Stimulated activated CD4-positive, alpha-beta T cell treated with anti-CD3 and anti-CD28 coated beads, Interleukin-15, amount 100 ng/mL, for 48 hours (primary cell): ENCODE measurements around the gene DRD3.

Experiments used
- DNase-seq, 2 donors: peaks; one replicate each; pipeline ENCODE4 v3.0.0-alpha.2; 2020; ENCODE audit warnings: low read depth in 2 of 2

The DRD3 gene

GRCh38 chr3:114179575-114179974, 723 bp upstream of the DRD3 start:
- DNase-seq = no peak

GRCh38 chr3:114176890-114177289, 2.0 kb downstream of the DRD3 start:
- DNase-seq = no peak

GRCh38 chr3:114176487-114176886, 2.4 kb downstream of the DRD3 start:
- DNase-seq = no peak

DNA sequence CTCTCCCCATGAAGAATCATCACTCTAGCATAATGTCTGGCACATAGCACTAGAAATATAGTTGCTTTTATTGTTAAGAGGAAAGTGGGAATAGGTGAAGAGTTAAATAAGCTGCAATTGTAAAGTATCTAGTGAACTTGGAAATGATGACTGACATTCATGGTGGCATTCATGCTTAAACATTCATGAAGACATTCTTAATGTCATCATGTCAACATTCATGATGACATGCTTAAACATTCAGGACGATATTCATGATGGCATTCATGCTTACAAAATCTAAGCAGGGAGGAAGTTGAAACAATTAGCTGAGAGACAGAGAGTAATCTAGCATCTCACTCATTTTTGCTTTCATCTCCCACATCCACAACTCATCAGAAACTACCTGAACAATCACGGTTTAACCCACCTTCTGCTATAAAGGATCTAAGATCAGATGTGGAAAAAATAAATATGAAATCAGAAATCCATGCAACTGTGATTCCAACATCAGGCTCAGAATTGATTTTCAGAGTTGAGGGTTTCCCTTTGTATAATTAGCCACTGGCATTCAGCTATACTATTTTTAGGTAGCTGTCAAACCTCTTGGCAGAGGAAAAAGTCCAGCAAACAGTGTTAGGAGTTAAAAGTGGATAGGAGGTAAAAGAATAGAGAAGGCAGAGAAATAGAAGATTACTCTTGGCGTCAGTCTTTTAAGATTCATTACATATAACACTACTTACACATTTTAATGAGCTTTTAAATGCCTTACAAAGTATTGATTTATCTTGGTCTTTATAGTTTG, 3.5 kb downstream of the DRD3 start:
- DNase-seq = no peak

DNA sequence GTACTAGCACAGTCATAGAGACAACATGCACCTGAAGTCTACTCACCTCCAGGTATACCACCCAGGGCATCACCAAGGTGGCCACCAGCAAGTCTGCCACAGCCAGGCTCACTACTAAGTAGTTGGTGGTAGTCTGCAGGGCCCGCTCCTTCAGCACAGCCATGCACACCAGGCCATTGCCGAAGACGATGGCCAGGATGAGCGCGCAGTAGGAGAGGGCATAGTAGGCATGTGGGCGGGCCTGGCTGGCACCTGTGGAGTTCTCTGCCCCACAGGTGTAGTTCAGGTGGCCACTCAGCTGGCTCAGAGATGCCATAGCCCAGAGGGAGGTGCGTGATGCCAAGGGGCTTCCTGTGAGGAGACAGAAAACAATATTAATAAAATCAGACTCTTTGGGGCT, 7.2 kb downstream of the DRD3 start:
- no peak for DNase-seq

DNA sequence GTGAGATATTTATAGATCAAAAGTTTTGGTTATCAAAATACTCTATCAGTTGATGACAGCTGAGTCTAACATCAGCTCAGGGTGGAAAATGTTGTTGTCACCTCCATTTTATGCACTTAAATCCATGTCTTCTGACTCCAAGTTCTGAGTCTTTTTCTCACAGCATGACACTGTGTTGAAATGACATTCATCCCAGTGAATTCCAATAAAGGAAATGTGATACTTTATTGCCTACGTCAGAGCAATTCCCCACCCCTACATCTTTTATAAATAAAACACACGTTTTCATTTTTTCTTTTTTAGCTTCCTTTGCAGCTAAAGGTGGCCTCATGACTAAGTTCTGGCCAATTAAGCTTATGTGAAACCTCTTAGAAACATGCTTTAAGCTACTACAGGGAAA, 10.7 kb downstream of the DRD3 start:
- no peak for DNase-seq

- no peak for DNase-seq
Measured at GRCh38 chr3:114157321-114157720, 21.5 kb downstream of the DRD3 start.

- peak in 1 of 2 donors; percentile 12 for DNase-seq
Measured at GRCh38 chr3:114155370-114155821, 23.5 kb downstream of the DRD3 start.

GRCh38 chr3:114154321-114154821, 24.5 kb downstream of the DRD3 start:
- DNase-seq = no peak

GRCh38 chr3:114152519-114153151, 26.2 kb downstream of the DRD3 start:
- DNase-seq = peak; percentile 69 to 81

GRCh38 chr3:114151091-114151490, 27.8 kb downstream of the DRD3 start:
- DNase-seq = no peak

- DNase-seq = no peak
Measured at GRCh38 chr3:114147251-114147650, 31.6 kb downstream of the DRD3 start.

DNA sequence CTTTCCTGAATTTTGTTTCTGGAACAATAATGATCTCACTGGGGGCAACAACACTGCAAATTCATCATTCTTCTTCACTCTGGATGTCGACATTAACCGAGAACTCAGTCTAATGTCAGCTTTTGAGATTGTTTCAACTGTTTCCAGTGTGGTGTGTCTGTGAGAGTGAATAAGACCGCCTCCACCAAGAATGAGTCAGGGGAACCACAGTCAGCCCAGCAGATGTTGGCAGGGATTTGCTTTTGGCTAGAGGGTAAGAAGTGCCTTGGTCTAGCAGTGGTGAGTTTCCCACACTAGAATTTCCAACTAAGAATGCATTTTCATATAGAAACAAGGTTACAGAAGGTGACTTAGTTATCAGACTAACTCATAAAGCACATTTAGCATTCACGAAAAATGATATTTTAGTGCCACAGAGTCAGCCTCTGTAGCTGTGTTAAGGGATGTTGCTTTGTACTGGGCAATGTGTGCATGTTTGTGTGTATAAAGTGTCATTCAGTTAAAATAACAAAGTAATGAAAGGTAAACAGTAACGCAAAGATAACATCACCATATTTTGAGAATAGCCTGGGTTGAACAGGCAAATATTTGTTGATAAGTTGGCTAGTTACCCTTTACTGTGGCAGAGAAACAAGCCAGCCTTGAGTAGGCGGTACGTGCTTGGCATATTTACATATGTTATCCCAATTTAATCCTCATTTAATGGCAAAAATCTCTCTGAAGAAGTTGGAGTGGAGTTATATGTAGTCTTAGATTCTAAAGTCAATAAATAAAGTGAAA, 33.8 kb downstream of the DRD3 start:
- peak; percentile 30 to 38 for DNase-seq

GRCh38 chr3:114143817-114144216, 35.0 kb downstream of the DRD3 start:
- no peak for DNase-seq

DNA sequence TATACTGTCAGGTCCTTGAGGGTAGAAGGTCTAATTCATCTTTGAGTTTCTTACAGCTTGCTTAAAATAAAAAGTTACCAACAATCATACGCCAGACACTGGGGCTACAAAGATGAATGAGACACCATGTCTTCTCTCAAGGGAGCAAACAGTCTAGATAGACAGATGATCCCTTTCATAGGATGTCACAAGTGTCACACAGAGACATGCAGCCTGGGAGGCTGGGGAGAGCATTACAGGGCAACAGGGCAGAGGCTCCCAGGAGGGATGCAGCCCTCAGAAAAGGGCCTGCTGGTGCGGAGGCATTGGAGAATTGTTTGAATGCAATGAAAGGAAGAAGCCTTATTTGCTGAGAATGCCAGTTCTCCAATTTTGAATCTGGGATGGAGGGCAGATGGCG, 39.0 kb downstream of the DRD3 start:
- DNase-seq = no peak

DNA sequence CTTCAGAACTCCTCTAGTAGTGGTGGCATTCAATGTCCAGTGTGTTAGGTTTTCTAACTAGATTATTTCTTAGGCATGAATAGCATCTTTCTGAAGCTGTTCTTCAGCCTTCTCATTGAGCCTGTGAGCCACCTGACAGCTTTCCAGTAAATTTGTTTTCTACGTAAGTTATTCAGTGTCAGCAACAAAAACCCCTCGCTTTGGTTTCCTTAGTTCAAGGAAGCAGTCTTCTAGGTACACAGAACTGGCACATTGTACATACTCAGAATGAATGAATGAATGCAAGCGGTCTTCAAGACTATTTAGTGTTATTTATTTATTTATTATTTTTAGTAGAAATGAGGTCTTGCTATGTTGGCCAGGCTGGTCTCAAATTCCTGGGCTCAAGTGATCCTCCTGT, 44.9 kb downstream of the DRD3 start:
- DNase-seq = no peak

DNA sequence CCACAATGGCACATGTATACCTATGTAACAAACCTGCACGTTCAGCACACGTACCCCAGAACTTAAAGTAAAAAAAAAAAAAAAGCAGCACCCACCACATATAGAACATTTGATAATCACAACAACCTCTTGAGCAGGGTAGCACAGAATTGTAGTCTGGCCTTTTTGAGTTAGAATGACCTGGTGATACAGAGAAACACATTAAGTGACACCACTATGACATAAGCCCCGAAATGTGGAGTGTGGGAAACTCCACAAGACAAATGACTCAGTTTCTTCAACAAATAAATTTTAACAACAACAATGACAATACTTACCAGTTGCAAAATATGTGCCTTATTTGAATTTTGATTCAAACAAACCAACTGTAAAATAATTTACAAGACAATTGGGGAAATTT, 46.4 kb downstream of the DRD3 start:
- DNase-seq = no peak

DNA sequence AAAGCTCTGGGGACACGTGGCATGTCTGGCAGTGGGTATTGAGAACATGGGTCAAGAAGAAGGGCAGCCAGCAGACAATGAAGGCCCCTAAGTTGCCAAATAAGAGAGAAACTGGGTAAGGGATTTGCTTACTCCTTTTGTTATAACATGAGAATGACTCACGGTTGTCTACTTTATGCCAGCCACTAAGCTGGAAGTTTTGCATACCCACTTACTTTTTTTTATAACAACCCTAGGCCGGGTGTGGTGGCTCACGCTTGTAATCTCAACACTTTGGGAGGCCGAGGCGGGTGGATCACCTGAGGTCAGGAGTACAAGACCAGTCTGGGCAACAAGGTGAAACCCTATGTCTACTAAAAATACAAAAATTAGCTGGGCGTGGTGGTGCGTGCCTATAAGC, 50.0 kb downstream of the DRD3 start:
- no peak for DNase-seq

DNA sequence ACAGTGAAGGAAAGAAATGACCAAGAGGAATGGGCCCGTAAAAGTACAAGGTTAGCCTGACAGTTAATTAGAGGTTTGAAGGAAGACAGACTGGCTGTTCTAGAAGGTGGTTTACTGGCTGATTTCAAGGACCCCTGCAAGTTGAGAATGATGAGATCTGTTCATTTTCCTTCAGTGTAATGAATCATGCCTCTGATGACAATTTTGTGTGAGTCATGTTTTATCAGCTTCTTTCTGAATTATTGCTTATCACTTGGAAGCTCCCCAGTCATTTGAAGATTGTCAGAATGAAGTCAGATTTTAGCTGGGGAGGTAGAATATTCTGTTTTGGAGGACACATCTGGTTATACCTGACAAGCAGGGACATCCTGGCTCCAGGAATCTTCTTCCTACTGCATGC, 50.6 kb downstream of the DRD3 start:
- no peak for DNase-seq

DNA sequence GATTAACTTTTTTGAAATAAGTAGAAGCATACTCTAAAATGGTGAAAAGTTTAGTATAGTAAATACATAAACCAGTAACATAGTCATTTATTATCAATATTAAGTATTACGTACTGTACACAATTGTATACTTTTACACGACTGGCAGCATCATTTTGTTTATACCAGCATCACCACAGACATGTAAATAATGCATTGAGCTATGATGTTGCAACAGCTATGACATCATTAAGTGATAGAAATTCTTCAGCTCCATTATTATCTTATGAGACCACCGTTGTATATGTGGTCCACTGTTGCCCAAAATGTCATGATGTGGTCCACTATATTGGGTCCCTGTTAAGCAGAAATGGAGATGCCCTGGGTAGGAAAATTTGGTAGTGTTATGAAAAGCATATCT, 51.3 kb downstream of the DRD3 start:
- DNase-seq = no peak

- DNase-seq = no peak
Measured at GRCh38 chr3:114126461-114126860, 52.4 kb downstream of the DRD3 start.

DNA sequence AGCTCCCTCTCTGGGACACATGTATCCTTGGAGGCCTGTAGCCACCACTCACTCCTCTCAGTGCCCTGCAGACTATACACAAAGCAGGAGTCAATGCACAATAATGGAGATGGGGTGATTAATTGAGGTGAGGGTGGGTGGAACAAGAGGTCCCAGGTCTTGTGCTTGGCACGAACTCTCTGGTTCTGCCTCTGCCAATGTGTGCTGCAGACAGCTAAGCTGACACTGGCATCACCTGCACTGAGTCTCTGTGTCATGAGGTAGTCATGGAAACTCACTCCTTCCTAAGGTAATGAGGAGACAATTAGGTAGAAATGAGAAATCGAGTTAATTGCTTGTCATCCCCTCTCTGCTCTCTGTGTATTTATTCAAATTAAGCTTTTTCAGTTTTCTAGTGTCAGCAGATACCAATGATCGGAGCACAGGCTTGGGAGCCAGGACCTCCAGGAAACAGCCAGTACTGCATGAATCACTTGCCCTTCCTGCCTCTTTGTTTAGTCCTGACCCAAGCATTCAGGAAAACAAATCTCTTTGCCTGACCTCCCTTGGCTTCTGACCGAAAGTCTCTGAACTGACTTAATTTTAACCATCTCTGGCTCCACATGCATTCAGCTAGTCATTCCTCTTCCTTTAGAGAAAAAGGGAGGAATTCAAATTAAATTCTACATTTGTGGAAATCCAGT, 56.7 kb downstream of the DRD3 start:
- no peak for DNase-seq
